EL (cell line): ENCODE results near the gene KRTAP5-9.
"Not testable (repeated sequence)": the region's sequence is repeated elsewhere in the genome, so short reads cannot be mapped to it uniquely, and the experiment has no call there.

ENCODE experiments used
- DNase-seq: peaks from one replicate; pipeline ENCODE4 v3.0.0-alpha.2; 2016

KRTAP5-9 gene

DNA sequence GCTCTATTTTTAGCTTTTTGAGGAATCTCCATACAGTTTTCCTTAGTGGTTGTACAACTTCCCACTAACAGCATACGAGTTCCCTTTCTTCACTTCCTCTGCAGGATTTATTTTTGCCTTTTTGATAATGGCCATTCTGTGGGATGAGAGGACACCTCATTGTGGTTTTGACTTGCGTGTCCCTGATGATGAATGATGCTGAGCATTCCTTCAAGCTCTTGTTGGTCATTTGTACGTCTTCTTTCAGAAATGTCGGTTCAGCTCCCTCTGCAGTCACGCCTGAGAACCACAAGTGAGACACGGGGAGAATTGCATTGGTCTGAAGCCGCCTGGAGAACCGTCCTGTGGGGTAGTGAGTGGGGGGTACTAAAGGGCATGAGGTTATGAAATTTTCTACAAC is 15.2 kb downstream of the KRTAP5-9 start:
- peak; percentile 62 for DNase-seq

DNA sequence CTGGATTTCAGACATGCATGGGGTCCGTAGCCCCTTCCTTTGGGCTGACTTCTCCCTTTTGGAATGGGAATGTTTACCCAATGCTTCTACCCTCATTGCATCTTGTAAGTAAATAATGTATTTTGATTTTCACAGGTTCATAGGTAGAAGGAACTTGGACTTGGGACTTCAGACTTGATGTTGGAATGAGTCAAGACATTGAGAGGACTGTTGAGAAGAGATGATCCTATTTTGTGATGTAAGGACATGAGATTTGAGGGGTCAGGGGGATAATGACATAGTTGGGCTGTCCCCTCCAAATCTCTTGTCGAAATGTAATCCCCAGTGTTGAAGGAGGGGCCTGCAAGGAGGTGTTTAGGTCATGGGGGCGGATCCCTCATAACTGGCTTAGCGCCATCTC is 16.2 kb downstream of the KRTAP5-9 start:
- no peak for DNase-seq

- DNase-seq, result no peak
Observed at GRCh38 chr11:71565263-71565662, 17.0 kb downstream of the KRTAP5-9 start, which contains the start of gene KRTAP5-10. Gene KRTAP5-10, plus strand, starts transcription at chr11:71565563. Its CDS starts 25 bp downstream, at chr11:71565588.

- no peak for DNase-seq
Observed at GRCh38 chr11:71566081-71566620, 17.9 kb downstream of the KRTAP5-9 start.

DNA sequence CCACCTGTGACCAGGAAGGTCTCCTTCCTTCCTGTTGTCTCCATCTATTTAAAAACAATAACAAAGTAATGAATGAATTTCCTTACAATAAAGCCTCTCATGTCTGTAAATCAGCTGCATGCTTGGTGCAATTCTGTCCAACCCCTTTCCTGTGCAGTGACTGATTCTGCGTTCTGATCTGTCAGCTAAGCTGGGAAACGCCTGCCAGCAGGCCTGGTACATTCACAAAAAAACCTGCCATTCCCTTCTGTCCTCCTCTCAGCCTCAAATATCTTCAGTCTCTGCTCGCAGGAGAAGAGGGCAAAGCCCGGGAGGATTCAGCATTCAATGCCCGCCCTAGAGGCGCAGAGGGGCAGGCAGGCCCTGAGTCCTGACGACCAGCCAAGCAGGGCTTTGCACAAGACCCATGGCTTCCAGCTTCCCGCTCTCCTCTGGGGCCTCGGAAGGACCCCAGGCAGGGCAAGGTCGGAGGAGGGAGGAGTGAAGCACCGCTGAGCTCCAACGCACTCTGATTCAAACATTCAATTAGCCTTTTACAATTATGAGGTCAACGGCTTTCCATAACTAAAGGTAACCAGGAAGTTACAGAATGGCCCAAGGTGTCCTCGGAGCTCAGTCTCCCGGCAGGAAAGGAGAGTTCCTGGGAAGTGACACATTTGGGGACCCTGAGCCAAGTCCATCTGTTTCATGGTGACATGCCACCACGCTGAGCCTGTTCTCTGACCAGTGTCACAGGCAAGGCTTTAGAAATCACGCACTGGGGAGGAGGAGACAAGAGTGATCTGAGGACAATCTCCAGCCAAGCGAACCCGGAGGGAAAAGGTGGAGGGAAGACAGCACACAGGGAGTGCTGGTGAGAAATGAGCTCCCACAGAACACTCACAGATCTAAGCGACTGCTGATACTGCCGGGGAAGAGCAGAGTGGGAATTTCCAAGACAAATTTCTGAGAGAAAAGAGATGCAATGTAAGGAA is 18.7 kb downstream of the KRTAP5-9 start:
- not testable (repeated sequence) for DNase-seq

DNA sequence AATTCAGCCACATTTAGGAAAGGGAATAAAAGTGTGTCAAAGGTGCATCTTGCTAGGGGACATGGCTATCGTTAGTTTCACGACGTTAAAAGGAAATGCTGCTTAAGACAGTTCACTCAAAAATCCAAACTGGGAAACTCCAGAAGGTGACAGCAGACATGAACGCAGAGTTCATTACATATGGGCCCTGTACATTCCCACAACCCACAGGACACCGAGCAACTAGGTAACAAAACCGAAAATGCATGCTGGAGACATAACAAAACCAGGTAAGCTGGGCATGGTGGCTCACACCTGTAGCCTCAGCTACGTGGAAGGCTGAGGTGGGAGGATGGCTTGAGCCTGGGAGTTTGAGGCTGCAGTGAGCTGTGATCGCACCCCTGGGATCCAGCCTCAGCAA is 19.4 kb downstream of the KRTAP5-9 start:
- DNase-seq, result not testable (repeated sequence)

DNA sequence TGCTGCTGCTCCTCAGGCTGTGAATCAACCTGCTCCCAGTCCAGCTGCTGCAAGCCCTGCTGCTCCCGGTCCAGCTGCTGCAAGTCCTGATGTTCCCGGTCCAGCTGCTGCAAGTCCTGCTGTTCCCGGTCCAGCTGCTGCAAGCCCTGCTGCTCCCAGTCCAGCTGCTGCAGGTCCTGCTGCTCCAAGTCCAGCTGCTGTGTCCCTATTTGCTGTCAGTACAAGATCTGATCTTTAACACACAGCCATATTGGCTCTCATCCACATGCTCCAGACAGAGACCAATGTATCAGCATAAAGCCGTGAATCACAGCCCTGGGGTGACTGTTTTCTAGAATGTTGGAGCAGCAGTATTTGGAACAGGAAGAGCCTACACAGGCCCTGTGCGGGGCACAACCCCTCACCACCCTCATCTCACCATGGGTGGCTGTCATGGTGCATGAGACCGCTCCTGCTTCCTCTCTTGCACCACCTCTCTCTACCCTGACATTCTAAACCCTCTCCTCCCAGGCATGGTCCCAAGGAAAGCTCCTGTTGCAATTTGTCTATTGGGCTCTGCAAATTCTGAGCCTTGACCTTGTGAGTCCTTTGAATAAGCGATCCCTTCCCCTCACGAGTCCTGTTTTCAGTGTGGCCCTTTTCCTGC is 20.6 kb downstream of the KRTAP5-9 start:
- no peak for DNase-seq

DNA sequence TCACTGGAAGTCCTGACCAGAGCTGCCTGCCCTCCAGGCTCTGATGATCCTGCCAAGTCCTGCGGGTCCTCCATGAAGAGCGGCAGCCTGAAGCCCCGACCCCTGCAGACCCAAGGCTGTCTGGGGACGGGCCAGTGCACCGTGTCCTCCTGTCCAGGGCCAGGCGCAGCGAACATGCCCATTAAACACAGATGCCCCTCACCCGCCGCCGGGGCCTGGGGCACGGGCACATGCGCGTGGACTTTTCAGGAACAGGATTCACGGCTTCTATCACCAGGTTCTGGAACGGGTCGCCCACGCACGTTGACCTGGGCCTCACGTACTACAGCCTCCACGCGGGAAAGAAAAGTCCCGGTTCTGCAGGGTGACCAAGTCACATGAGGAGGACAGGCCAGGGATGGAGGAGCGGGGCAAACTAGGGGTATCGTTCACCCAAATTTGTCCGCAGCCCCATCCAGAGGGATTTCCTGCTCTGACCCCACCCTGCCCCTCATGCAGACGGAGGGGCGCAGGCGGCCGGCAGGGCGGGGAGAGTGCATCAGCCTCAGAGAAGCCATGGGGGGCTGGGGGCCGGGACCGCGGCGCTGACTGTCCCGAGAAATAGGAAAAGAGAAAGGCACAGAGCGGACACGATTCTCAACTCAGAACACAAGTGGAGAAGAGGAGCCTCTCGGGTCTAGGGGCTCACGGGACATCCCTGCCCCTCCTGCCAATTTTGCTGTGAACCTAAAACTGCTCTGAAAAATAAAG is 23.1 kb downstream of the KRTAP5-9 start:
- not testable (repeated sequence) for DNase-seq

DNA sequence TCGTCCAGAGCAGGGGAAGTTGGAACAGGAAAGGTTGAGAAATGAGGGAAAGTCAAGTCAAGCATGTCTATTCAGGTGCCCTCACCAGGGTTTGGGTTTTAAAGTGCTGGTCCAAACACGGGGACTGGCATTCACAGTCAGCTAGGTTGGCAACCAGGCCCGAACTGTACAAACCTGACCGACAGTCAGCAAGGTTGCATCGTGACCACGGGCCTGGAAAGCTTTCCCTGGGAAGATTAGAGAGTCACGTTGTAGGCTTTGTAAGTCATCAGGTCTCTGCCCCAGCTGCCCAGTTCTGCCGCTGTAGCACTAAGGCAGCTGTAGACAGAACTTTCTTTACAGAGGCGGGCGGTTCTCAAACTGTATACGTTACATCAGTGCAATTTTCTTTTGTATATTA is 24.6 kb downstream of the KRTAP5-9 start:
- DNase-seq, result no peak

GRCh38 chr11:71574418-71574817 is 26.2 kb downstream of the KRTAP5-9 start:
- no peak for DNase-seq

DNA sequence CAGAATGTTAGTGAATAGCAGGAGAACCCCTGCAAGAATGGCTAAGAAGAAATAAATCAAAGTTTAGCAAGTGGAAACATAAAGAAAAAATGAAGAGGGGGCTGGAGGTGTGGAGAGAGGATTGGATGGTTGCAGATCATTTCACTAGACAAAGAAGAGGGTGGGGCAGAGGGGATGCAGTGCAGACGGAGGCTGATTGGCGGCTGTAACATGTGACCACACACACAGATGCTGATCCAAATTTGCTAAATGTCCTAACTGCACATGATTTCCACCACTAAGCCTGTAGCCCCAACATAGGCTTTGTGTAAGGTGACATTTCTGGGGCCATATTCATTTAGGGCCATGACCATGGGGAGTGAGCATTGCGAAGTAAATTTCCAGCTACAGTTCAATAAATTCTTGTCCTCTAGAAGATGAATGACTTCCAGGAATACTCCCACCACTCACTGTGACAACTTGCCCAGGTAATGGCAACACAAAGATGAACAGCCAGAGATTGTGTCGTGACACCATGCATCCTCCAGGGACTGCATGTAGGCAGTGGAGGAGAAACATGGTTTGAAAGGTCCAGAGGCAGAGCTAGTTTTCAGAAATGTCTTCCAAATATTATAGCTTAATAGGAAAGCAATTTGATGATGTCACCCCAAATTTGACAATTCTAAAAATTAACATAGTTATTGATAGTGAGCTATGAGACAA is 27.7 kb downstream of the KRTAP5-9 start:
- DNase-seq, result no peak

DNA sequence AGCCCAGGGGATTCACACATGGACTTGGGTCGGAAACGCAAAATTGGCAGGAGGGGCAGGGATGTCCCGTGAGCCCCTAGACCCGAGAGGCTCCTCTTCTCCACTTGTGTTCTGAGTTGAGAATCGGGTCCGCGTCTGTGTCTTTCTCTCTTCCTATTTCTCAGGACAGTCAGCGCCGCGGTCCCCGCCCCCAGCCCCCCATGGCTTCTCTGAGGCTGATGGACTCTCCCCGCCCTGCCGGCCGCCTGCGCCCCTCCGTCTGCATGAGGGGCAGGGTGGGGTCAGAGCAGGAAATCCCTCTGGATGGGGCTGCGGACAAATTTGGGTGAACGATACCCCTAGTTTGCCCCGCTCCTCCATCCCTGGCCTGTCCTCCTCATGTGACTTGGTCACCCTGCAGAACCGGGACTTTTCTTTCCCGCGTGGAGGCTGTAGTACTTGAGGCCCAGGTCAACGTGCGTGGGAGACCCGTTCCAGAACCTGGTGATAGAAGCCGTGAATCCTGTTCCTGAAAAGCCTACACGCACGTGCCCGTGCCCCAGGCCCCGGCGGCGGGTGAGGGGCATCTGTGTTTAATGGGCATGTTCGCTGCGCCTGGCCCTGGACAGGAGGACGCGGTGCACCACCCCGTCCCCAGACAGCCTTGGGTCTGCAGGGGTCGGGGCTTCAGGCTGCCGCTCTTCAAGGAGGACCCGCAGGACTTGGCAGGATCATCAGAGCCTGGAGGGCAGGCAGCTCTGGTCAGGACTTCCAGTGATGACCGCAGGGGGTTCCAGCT is 28.7 kb downstream of the KRTAP5-9 start:
- not testable (repeated sequence) for DNase-seq

- DNase-seq, result no peak
Observed at GRCh38 chr11:71577469-71578004, 29.3 kb downstream of the KRTAP5-9 start.

- DNase-seq, result not testable (repeated sequence)
Observed at GRCh38 chr11:71579513-71579912, 31.3 kb downstream of the KRTAP5-9 start.

DNA sequence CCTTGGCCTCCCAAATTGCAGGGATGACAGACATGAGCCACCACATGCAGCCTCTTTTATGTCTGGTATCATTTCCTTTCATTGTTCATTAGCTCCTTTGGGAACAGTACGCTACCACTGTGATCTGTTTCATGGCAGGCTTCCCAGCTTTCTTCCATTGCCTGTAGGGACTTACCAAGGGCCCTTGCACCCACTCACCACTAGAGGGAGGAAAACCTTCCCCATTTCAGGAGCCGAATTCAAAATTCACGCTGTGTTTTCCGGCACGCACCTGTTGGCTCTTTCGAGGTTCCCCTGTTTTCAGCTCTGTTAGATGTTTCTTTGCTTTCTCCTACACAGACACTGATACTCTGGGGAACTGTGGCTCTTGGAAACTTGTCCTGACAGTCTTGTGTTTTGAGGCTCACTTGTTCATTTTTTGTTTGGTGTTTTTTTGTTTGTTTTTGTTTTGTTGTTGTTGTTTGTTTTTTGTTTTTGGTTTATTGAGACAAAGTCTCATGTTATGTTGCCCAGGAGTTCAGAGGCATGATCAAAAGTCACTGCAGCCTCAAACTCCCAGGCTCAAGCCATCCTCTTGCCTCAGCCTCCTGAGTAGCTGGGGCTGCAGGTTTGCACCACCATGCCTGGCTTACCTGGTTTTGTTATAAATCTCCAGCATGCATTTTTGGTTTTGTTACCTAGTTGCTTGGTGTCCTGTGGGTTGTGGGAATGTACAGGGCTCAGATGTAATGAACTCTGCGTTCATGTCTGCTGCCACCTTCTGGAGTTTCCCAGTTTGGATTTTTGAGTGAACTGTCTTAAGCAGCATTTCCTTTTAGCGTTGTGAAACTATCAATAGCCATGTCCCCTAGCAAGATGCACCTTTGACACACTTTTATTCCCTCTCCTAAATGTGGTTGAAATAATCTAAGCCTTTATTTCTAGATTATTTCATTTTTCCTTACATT is 32.1 kb downstream of the KRTAP5-9 start:
- DNase-seq, result peak; percentile 67

- no peak for DNase-seq
Observed at GRCh38 chr11:71581826-71582225, 33.6 kb downstream of the KRTAP5-9 start.

DNA sequence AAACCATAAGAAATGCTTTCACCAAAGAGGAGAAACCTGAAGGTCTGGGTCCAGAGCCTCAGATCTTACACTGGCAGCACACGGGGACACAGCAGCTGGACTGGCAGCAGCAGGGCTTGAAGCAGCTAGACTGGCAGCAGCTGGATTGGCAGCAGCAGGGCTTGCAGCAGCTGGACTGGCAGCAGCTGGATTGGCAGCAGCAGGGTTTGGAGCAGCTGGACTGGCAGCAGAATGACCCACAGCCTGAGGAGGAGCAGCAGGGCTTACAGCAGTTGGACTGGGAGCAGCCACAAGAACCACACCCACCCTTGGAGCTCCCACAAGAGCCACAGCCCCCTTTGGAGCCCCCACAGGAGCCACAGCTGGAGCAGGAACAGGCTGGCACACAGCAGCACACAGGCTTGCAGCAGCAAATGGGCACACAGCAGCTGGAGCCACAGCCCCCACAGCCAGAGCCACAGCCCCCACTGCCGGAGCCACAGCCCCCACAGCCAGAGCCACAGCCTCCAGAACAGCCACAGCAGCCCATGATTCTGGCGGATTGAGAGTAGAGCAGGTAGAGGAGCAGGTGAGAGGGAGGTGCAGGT is 34.2 kb downstream of the KRTAP5-9 start, which contains the start of gene KRTAP5-11:
Gene KRTAP5-11 (minus strand): TSS at position 567 of the 587 bp plus-strand sequence. CDS start 38 bp downstream, at position 529.
- no peak for DNase-seq

DNA sequence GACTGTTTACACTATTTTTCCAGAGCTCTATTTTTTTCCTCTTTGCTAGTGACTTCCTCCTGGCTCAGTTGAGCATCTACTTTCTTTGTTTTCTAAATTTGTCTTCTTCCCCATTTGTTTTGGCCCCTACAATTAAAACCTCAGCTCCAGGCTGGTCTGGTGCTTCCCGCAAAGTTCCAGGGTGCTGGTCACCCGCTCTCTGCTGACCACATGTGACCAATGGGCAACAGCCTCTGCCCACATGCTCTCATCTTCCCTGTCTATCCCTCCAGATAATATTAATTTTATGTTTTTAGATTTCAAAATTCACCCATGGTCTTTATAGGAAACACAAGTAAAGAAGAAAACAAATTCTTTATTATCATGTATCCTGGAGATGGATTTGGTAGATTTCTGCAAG is 34.7 kb downstream of the KRTAP5-9 start:
- not testable (repeated sequence) for DNase-seq

- DNase-seq, result not testable (repeated sequence)
Observed at GRCh38 chr11:71585673-71586072, 37.5 kb downstream of the KRTAP5-9 start.
